Endodermal cell (in vitro differentiated cells): ENCODE measurements around the gene CLTCL1. TPM values are rescaled to one million over a fixed set of nuclear protein-coding genes. Genes with fewer than 3 reads are reported as not detected.
"Not testable (repeated sequence)": the region's sequence is repeated elsewhere in the genome, so short reads cannot be mapped to it uniquely, and the experiment has no call there.

Experiments
- DNase-seq: peaks from one replicate; pipeline ENCODE4 v3.0.0-alpha.2; 2017
- H3K27ac ChIP-seq: 2 replicates; pipeline ENCODE4 v1.5.1; 2013; ENCODE audit warnings: mild to moderate bottlenecking, low read depth, low read length, moderate library complexity
- H3K27me3 ChIP-seq: 2 replicates; pipeline ENCODE4 v1.6.1; 2013; ENCODE audit warnings: mild to moderate bottlenecking, low read length, moderate library complexity; ENCODE audit not compliant: insufficient read depth, control insufficient read depth, poor library complexity, severe bottlenecking
- H3K36me3 ChIP-seq: 2 replicates; pipeline ENCODE4 v1.7.0; 2013; ENCODE audit warnings: mild to moderate bottlenecking, low read length, moderate library complexity; ENCODE audit not compliant: control insufficient read depth, insufficient read depth
- H3K4me1 ChIP-seq: one replicate; pipeline ENCODE4 v1.7.0; 2013; ENCODE audit warnings: low read length; ENCODE audit not compliant: control insufficient read depth, insufficient read depth
- H3K4me3 ChIP-seq: 2 replicates; pipeline ENCODE4 v1.5.1; 2013; ENCODE audit warnings: mild to moderate bottlenecking, low read length, moderate library complexity
- H3K9ac ChIP-seq: 2 replicates; pipeline ENCODE4 v1.6.1; 2013; ENCODE audit warnings: mild to moderate bottlenecking, low read length, moderate library complexity; ENCODE audit not compliant: poor library complexity, severe bottlenecking; ENCODE audit errors: extremely low read depth
- H3K9me3 ChIP-seq: 2 replicates; pipeline ENCODE4 v1.6.1; 2013; ENCODE audit warnings: mild to moderate bottlenecking, low read length, moderate library complexity; ENCODE audit not compliant: control insufficient read depth
- H3K27ac Mint-ChIP-seq: 2 replicates; pipeline ENCODE4 v1.8.0; 2020; ENCODE audit warnings: mixed read lengths
- H3K27me3 Mint-ChIP-seq: 2 replicates; pipeline ENCODE4 v1.8.0; 2021; ENCODE audit warnings: mild to moderate bottlenecking, mixed read lengths; ENCODE audit not compliant: insufficient read depth
- H3K36me3 Mint-ChIP-seq: 2 replicates; pipeline ENCODE4 v1.8.0; 2020; ENCODE audit warnings: low read depth, mixed read lengths
- H3K4me1 Mint-ChIP-seq: 2 replicates; pipeline ENCODE4 v1.8.0; 2020; ENCODE audit warnings: mixed read lengths
- H3K4me3 Mint-ChIP-seq: 2 replicates; pipeline ENCODE4 v1.8.0; 2020; ENCODE audit warnings: mild to moderate bottlenecking, moderate library complexity, mixed read lengths
- H3K9me3 Mint-ChIP-seq: 2 replicates; pipeline ENCODE4 v1.8.0; 2020; ENCODE audit warnings: mild to moderate bottlenecking, mixed read lengths
- CTCF ChIP-seq: fragments of 200-600 bp; sonication (generic); conservative IDR thresholded peaks from 2 replicates; pipeline ENCODE4 v1.5.0; 2021; ENCODE audit warnings: antibody characterized with exemption, mild to moderate bottlenecking
- WGBS, 2 experiments: methylation state at CpG; one replicate each; pipeline versions ENCODE4 v1.1.5 to v1.1.7; 2013; ENCODE audit warnings: missing lambda C conversion rate in 2 of 2, mixed read lengths in 1 of 2; ENCODE audit not compliant: insufficient coverage in 1 of 2, insufficient read length in 1 of 2; 5-methylcytosine and 5-hydroxymethylcytosine counted together
- total RNA-seq, 2 donors: library from RNA; stranded (reverse); fragmentation: NEBNext Ultra II Directional in 1 of 2; extraction: Animal tissue kit (Norgen Biotek cat#: 25700) in 1 of 2; gene quantifications; 2 replicates in 1 of 2; 3 replicates in 1 of 2; pipeline ENCODE4 v1.2.1, GENCODE V29; 2021

The CLTCL1 gene
- total RNA-seq, 2 donors from 2014 or later = 11.8 to 14.4 TPM

- Mint-ChIP-seq H3K36me3 (no peaks in the 10 kb centered on the region), H3K4me1 (peaks cover 9% of the 10 kb centered on the region), H3K27me3 (peaks cover 93% of the 10 kb centered on the region), H3K4me3 (no peak overlapping the region), H3K9me3 (peaks cover 5% of the 10 kb centered on the region), H3K27ac (no peak overlapping the region)
- Histone ChIP-seq H3K27me3 (peaks cover 97% of the 10 kb centered on the region), H3K36me3 (no peaks in the 10 kb centered on the region), H3K4me1 (no peaks in the 10 kb centered on the region), H3K4me3 (no peak overlapping the region), H3K27ac (no peak overlapping the region), H3K9ac (no peak overlapping the region), H3K9me3 (peaks cover 7% of the 10 kb centered on the region)
- TF ChIP-seq CTCF = no peak
- DNase-seq = no peak
- 88 to 92% methylated on average over 3 to 6 of the region's 6 CpGs for WGBS, 2 experiments
Observed at GRCh38 chr22:19164425-19164824, 127.1 kb downstream of the CLTCL1 start.

DNA sequence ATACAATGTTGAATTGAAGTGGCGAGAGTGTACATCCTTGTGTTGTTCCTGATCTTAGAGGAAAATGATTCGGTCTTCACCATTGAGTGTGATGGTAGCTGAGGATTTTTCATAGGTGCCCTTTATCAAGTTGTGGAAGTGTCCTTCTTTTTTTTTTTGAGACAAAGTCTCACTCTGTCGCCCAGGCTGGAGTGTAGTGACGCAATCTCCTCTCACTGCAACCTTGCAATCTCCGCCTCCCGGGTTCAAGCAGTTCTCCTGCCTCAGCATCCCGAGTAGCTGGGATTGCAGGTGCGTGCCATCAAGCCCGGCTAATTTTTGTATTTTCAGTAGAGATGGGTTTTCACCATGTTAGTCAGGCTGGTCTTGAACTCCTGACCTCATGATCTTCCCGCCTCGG lies 132.9 kb downstream of the CLTCL1 start:
- H3K4me3 Mint-ChIP-seq, H3K36me3 ChIP-seq, H3K4me1 Mint-ChIP-seq, H3K27ac Mint-ChIP-seq, H3K4me3 ChIP-seq, H3K4me1 ChIP-seq, H3K27ac ChIP-seq, H3K9me3 Mint-ChIP-seq, DNase-seq, H3K36me3 Mint-ChIP-seq, H3K9ac ChIP-seq, H3K9me3 ChIP-seq: not testable (repeated sequence)
- 92 to 95% methylated on average over 11 of the region's 11 CpGs for WGBS, 2 experiments
- H3K27me3 Mint-ChIP-seq = peaks cover 90% of the 10 kb centered on the region
- peaks cover 93% of the 10 kb centered on the region for H3K27me3 ChIP-seq

- H3K9me3 Mint-ChIP-seq, H3K4me1 Mint-ChIP-seq, H3K4me3 Mint-ChIP-seq, H3K36me3 ChIP-seq, H3K9ac ChIP-seq, H3K27ac Mint-ChIP-seq, H3K4me3 ChIP-seq, DNase-seq, H3K9me3 ChIP-seq, H3K4me1 ChIP-seq, H3K36me3 Mint-ChIP-seq, H3K27ac ChIP-seq: not testable (repeated sequence)
- H3K27me3 ChIP-seq = peaks cover 93% of the 10 kb centered on the region
- 91 to 92% methylated on average over 8 to 9 of the region's 9 CpGs for whole genome bisulfite sequencing, 2 experiments
- H3K27me3 Mint-ChIP-seq = peaks cover 94% of the 10 kb centered on the region
Observed at GRCh38 chr22:19156109-19156508, 135.4 kb downstream of the CLTCL1 start.

- H3K4me3 ChIP-seq = no peak overlapping the region
- Mint-ChIP-seq H3K27me3 (peaks cover 88% of the 10 kb centered on the region), H3K27ac (no peak overlapping the region), H3K9me3 (peaks cover 12% of the 10 kb centered on the region), H3K4me1 (peaks cover 3% of the 10 kb centered on the region), H3K36me3 (no peaks in the 10 kb centered on the region), H3K4me3 (no peak overlapping the region)
- H3K9me3 ChIP-seq = peaks cover 8% of the 10 kb centered on the region
- H3K36me3 ChIP-seq = no peaks in the 10 kb centered on the region
- TF ChIP-seq CTCF = no peak
- no peak overlapping the region for H3K9ac ChIP-seq
- no peak overlapping the region for H3K27ac ChIP-seq
- WGBS, 2 experiments = 77 to 81% methylated on average over 7 to 11 of the region's 11 CpGs
- DNase-seq = no peak
- H3K27me3 ChIP-seq = peaks cover 92% of the 10 kb centered on the region
- no peaks in the 10 kb centered on the region for H3K4me1 ChIP-seq
Observed at GRCh38 chr22:19152942-19153883, 138.3 kb downstream of the CLTCL1 start.
